Measurements from ENCODE around the gene ZNF189.

- TF ChIP-seq POLR2AphosphoS5 (IDR thresholded peaks at IDR 0.05): no peak
- no peak for TF ChIP-seq POLR2A (IDR thresholded peaks at IDR 0.05)
- no peak for TF ChIP-seq CTCF (IDR thresholded peaks at IDR 0.05)
These were observed 9.9 kb downstream of the ZNF189 start for GRCh38 chr9:101408374-101409078.

Measured in suprapubic skin (tissue), 4 donors.